Brain microvascular endothelial cell (primary cell): ENCODE data around the gene SYNPO2L.
"Not testable (repeated sequence)": the region's sequence is repeated elsewhere in the genome, so short reads cannot be mapped to it uniquely, and the experiment has no call there.

Experiments
- DNase-seq: peaks from one replicate; pipeline ENCODE4 v3.0.0-alpha.2; 2020
- H3K27ac ChIP-seq: fragments of 250-450 bp; sonication (Bioruptor Pico); 2 replicates; pipeline ENCODE4 v1.5.1; 2020; ENCODE audit warnings: mild to moderate bottlenecking, moderate library complexity
- H3K27me3 ChIP-seq: fragments of 250-450 bp; sonication (Bioruptor Pico); replicated peaks from 2 replicates; pipeline ENCODE4 v1.5.1; 2020; ENCODE audit warnings: mild to moderate bottlenecking
- H3K36me3 ChIP-seq: fragments of 250-450 bp; sonication (Bioruptor Pico); replicated peaks from 2 replicates; pipeline ENCODE4 v1.5.1; 2020; ENCODE audit warnings: mild to moderate bottlenecking
- H3K4me3 ChIP-seq: 2 replicates; pipeline ENCODE4 v1.5.1; 2011; ENCODE audit warnings: low read depth, mild to moderate bottlenecking, control low read depth, low read length, moderate library complexity
- CTCF ChIP-seq: IDR thresholded peaks from 2 replicates; pipeline ENCODE4 v1.5.1; 2011; ENCODE audit warnings: low read depth, mild to moderate bottlenecking, moderate library complexity, low read length, control low read depth, inconsistent platforms; ENCODE audit errors: missing control alignments
- in situ Hi-C: cut with HindIII; loops from 2 replicates; pipeline ENCODE4 v1.10.0; 2017; ENCODE audit warnings: low sequenced_read_pairs, low pct_ligation_motif_present

SYNPO2L gene

GRCh38 chr10:73627300-73627699, 28.5 kb downstream of the SYNPO2L start:
- Histone ChIP-seq H3K36me3 (no peaks in the 10 kb centered on the region), H3K4me3 (no peak overlapping the region), H3K27me3 (no peaks in the 10 kb centered on the region), H3K27ac (no peak overlapping the region)
- no peak for TF ChIP-seq CTCF
- in situ Hi-C loops: no loop called here
- no peak for DNase-seq

- peak; percentile 97 for DNase-seq
- no peaks in the 10 kb centered on the region for H3K36me3 ChIP-seq
- H3K27ac ChIP-seq: peak overlapping the region; percentile 70
- peak overlapping the region; percentile 93 for H3K4me3 ChIP-seq
- H3K27me3 ChIP-seq: no peaks in the 10 kb centered on the region
- no peak for TF ChIP-seq CTCF
- in situ Hi-C loops: no loop called here
Observed at GRCh38 chr10:73625884-73626752, 29.7 kb downstream of the SYNPO2L start.

- no peak for TF ChIP-seq CTCF
- no peaks in the 10 kb centered on the region for H3K27me3 ChIP-seq
Observed at GRCh38 chr10:73625004-73625883, 30.6 kb downstream of the SYNPO2L start.

GRCh38 chr10:73623056-73623455, 32.8 kb downstream of the SYNPO2L start:
- in situ Hi-C loops: no loop called here
- TF ChIP-seq CTCF: no peak
- H3K27me3 ChIP-seq: no peaks in the 10 kb centered on the region
- H3K4me3 ChIP-seq: no peak overlapping the region
- H3K36me3 ChIP-seq: no peaks in the 10 kb centered on the region
- no peak for DNase-seq
- no peak overlapping the region for H3K27ac ChIP-seq

More at GRCh38 chr10:73625004-73625883, 30.6 kb downstream of the SYNPO2L start:
- DNase-seq: peak; percentile 13
- H3K4me3 ChIP-seq: peak overlapping the region; percentile 93
- peak overlapping the region; percentile 8 for H3K27ac ChIP-seq
- no peaks in the 10 kb centered on the region for H3K36me3 ChIP-seq
- in situ Hi-C loops: no loop called here

GRCh38 chr10:73620974-73621373, 34.9 kb downstream of the SYNPO2L start:
- in situ Hi-C loops, H3K4me3 ChIP-seq, H3K36me3 ChIP-seq, H3K27ac ChIP-seq, DNase-seq, H3K27me3 ChIP-seq: not testable (repeated sequence)

GRCh38 chr10:73617143-73617542, 38.7 kb downstream of the SYNPO2L start:
- H3K36me3 ChIP-seq, H3K27ac ChIP-seq, H3K27me3 ChIP-seq, H3K4me3 ChIP-seq, DNase-seq, in situ Hi-C loops: not testable (repeated sequence)
